Adipocyte (in vitro differentiated cells): Measurements from ENCODE around the gene DYRK4.

Experiments
- DNase-seq: peaks from one replicate; pipeline ENCODE4 v3.0.0-alpha.2; 2015; ENCODE audit warnings: low read depth
- H3K27me3 ChIP-seq: replicated peaks from 2 replicates; pipeline ENCODE4 v1.7.0; 2013; ENCODE audit warnings: mild to moderate bottlenecking, low read length, moderate library complexity; ENCODE audit not compliant: control insufficient read depth, insufficient read depth
- H3K36me3 ChIP-seq: 2 replicates; pipeline ENCODE4 v1.7.0; 2013; ENCODE audit warnings: low read length, mild to moderate bottlenecking, moderate library complexity; ENCODE audit not compliant: control insufficient read depth, insufficient read depth, severe bottlenecking
- H3K4me1 ChIP-seq: 2 replicates; pipeline ENCODE4 v1.7.0; 2013; ENCODE audit warnings: mild to moderate bottlenecking, low read length, moderate library complexity; ENCODE audit not compliant: control insufficient read depth, insufficient read depth
- H3K4me3 ChIP-seq: 2 replicates; pipeline ENCODE4 v1.7.0; 2013; ENCODE audit warnings: mild to moderate bottlenecking, low read length, moderate library complexity
- H3K9ac ChIP-seq: 2 replicates; pipeline ENCODE4 v1.7.0; 2013; ENCODE audit warnings: mild to moderate bottlenecking, low read length, moderate library complexity
- H3K9me3 ChIP-seq: 2 replicates; pipeline ENCODE4 v1.7.0; 2013; ENCODE audit warnings: mild to moderate bottlenecking, low read length, moderate library complexity; ENCODE audit not compliant: control insufficient read depth

The DYRK4 gene

DNA sequence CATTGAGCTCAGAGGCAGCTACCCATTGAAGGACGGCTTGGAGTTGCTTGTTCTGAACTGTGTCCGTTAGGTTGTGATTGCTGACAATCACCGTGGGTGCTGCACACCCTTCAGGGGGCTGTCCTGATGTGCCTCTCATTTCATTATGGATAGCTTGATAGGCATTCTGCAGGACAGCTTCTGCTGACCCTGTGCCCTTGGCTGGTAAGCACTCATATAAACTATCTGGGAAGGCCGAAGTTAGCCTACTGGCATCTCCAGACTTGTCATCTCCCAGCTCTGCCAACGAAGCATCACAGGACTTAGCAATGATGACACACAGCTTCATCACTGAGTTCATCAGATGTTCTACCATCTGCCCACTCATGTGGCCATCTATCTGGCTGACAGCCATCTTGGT is 64.5 kb downstream of the DYRK4 start:
- no peak overlapping the region for H3K9ac ChIP-seq
- DNase-seq = no peak
- peaks cover 12% of the 10 kb centered on the region for H3K27me3 ChIP-seq
- no peak overlapping the region for H3K4me3 ChIP-seq
- H3K4me1 ChIP-seq = no peaks in the 10 kb centered on the region
- H3K36me3 ChIP-seq = no peaks in the 10 kb centered on the region
- peaks cover 3% of the 10 kb centered on the region for H3K9me3 ChIP-seq

DNA sequence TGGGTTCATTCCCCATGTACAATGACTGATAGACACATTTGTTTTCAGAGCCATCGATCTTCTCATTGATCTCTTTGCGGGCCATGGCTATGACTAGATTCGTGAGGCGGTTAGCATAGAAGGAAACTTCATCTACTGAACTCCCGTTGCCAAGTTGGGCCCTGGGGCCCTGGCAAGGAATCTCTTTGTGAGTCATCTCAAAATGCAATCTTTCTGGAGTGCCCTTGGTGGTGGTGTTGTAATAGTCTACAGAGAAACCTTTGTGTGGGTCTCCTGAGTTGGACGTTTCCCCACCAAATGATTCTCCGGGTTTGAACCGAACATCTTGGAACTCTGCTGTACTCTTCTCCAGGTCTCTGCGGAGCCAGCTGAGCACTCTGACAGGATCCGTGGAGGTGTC is 66.4 kb downstream of the DYRK4 start:
- H3K9me3 ChIP-seq = peaks cover 3% of the 10 kb centered on the region
- H3K27me3 ChIP-seq = peaks cover 12% of the 10 kb centered on the region
- no peak overlapping the region for H3K4me3 ChIP-seq
- no peaks in the 10 kb centered on the region for H3K4me1 ChIP-seq
- H3K36me3 ChIP-seq = no peaks in the 10 kb centered on the region
- H3K9ac ChIP-seq = no peak overlapping the region
- no peak for DNase-seq

DNA sequence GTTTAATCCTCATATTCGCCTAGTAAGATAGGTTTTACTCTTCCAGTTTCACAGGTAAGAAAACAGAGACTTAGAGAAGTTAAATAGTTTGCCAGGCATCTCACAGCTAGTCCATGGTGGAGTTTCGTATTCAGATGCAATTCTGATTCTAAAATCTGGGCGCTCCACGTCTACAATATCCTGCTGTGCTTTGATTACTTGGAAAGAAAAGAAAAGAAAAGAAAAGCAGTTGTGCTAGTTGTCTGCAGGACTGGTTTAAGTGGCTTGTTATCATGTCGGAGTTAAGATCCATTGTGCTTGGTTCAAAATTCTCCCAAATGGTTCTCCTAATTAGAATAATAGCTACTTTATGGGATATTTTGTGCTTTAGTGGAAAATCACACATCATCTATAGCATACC is 68.3 kb downstream of the DYRK4 start:
- Histone ChIP-seq H3K36me3 (no peaks in the 10 kb centered on the region), H3K4me3 (no peak overlapping the region), H3K27me3 (peaks cover 12% of the 10 kb centered on the region), H3K4me1 (no peaks in the 10 kb centered on the region), H3K9ac (no peak overlapping the region), H3K9me3 (peaks cover 3% of the 10 kb centered on the region)
- no peak for DNase-seq

DNA sequence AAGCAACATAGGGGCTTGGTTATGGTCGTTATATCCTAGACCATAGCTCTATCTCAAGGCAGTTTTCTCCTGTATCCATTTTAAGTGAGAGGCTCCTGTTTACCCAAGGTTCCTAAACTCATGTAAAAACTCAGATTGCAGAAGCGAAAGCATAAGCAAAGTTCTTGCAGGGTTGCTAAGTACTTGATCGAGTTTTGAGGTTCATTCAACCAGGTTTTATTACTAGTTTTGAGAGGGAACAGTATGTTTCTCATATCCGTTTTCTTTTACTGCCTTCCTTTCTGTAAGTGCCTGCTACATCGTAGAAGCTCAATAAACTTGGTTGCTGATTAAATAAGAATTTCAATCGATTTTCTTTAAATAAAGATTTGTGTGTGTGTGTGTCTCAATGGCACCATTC is 81.7 kb downstream of the DYRK4 start:
- no peaks in the 10 kb centered on the region for H3K27me3 ChIP-seq
- DNase-seq = no peak
- peaks cover 6% of the 10 kb centered on the region for H3K4me1 ChIP-seq
- no peak overlapping the region for H3K9ac ChIP-seq
- no peaks in the 10 kb centered on the region for H3K36me3 ChIP-seq
- no peaks in the 10 kb centered on the region for H3K9me3 ChIP-seq
- H3K4me3 ChIP-seq = no peak overlapping the region

DNA sequence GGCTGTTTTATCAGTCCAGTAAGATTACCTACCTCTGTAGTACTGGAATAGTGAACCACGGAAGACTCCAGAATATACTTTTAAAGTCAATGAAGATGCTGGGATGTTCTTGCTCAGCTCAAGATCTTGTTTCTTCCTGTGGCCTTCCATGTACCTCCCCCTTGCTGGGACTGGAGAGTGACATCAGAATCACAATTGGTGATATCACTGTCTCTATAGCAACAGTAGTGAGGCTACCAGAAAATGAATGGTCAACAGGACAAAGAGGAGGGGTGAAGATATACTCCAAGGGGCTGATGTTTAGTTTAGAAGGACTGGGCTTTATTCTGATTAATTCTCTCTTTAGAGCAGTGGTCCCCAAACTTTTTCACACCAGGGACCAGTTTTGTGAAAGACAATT is 83.0 kb downstream of the DYRK4 start:
- H3K9me3 ChIP-seq = no peaks in the 10 kb centered on the region
- DNase-seq = no peak
- H3K36me3 ChIP-seq = no peaks in the 10 kb centered on the region
- H3K4me1 ChIP-seq = peaks cover 11% of the 10 kb centered on the region
- H3K27me3 ChIP-seq = no peaks in the 10 kb centered on the region
- H3K4me3 ChIP-seq = no peak overlapping the region
- no peak overlapping the region for H3K9ac ChIP-seq

DNA sequence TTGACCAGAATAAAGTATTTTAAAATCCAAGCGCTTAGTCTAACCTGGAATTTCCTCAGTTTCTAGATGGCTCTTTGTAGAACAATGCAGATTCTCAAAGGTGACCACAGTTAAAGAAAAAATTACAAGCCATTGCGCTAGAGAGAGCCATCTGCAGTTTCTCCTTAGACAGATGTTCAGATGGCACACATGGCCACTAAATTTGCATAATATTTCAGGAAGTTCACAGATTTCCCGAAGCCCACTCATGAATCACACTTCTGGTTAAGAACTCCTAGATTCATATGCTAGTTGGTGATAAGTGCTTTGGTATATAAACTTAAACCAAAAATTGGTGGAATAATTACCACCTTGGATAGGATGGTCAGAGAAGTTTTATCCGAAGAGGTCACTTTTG is 86.1 kb downstream of the DYRK4 start:
- H3K27me3 ChIP-seq = no peaks in the 10 kb centered on the region
- DNase-seq = no peak
- H3K36me3 ChIP-seq = no peaks in the 10 kb centered on the region
- H3K9me3 ChIP-seq = no peaks in the 10 kb centered on the region
- H3K4me3 ChIP-seq = peak overlapping the region; percentile 96
- peaks cover 18% of the 10 kb centered on the region for H3K4me1 ChIP-seq
- peak overlapping the region; percentile 95 for H3K9ac ChIP-seq

DNA sequence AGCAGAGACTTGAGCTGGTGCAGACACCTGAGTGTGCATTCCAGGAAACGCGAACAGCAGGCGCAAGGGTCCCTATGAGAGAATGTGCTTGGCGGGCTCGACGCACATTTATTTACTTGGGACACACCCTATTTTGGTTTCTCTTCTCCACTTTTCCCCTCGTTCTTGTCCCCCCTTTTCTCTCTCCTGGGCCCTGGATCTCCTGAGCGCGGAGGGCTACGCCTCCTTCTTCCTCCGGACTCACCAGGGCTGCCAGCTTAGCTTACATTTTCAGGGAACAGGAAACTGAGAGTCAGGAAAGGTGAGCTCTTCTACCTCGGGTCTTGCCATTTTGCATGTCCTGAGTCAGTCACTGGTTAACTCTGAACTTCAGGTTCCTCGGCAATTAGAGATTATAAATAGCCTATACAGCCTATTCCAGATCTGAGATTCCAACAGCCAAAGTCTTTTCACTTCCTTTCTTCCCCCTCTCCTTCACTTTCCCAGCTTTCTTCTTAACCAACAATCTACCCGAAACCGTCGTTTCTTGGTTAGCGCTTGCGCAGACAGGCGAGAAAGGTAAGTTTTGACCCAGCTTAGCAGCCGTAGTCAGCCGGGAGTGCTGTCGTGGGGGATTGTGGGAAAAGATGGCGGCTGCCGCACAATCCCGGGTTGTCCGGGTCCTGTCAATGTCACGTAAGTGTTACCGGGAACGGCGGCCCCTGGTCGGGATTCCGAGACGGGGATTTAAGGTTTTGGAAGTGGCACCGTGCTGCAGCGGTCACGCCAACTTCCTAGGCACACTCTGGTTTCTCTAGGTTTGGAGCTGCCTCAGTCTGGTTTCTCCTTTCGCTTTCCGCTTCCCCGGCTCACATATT is 86.7 kb downstream of the DYRK4 start, which contains the start of the genes AKAP3 and NDUFA9:
Gene AKAP3, minus strand, starts transcription at position 551 of the 857 bp plus-strand sequence. CDS start 10,855 bp downstream, outside the sequence.
Gene NDUFA9, plus strand, starts transcription at position 614 of the 857 bp plus-strand sequence. Its CDS starts 13 bp downstream, at position 627.
- Histone ChIP-seq H3K4me3 (peak within 1 kb of the TSS; percentile 96), H3K4me1 (peaks cover 20% of the 10 kb centered on the region), H3K27me3 (no peaks in the 10 kb centered on the region), H3K9me3 (no peaks in the 10 kb centered on the region), H3K9ac (peak within 1 kb of the TSS; percentile 95), H3K36me3 (no peaks in the 10 kb centered on the region)
- peak; percentile 88 for DNase-seq

DNA sequence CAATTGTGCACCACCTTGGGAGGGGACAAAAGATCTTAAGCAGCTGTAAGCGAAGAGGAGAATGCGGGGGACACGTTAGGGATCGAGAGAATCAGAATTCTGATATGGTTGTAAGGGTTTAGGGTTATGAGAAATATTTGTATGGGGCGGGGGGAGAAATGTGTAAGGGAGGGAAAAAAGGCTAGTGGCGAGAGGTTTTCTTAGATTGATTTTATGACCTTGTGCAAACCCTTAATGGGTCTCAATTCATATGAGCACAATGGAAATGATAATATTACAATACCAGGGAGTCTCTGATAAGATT is 87.3 kb downstream of the DYRK4 start:
- no peak for DNase-seq
- Histone ChIP-seq H3K4me3 (peak overlapping the region; percentile 96), H3K9me3 (no peaks in the 10 kb centered on the region), H3K36me3 (peaks cover 1% of the 10 kb centered on the region), H3K4me1 (peaks cover 21% of the 10 kb centered on the region), H3K27me3 (no peaks in the 10 kb centered on the region), H3K9ac (peak overlapping the region; percentile 95)

DNA sequence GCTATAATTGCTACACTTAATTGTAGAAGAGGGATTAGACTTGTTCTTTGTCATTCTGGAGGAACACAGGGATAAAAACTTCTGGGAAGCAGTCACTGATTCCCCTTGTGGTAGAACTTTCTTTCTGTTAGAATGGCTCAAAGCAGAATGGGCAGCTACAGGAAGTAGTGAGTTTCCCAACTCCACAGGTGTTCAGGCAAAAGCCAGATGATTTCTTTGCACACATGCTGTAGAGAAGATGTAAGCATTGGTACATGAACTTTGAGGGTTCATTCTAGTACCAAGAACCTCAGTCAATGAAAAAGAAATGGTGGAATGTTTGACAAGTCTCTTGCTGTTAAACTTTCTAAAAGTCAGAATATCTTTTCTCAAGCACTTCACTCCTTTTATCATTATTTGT is 91.2 kb downstream of the DYRK4 start:
- Histone ChIP-seq H3K36me3 (peaks cover 41% of the 10 kb centered on the region), H3K27me3 (no peaks in the 10 kb centered on the region), H3K9me3 (no peaks in the 10 kb centered on the region), H3K4me1 (peaks cover 16% of the 10 kb centered on the region), H3K4me3 (no peak overlapping the region), H3K9ac (no peak overlapping the region)
- no peak for DNase-seq

DNA sequence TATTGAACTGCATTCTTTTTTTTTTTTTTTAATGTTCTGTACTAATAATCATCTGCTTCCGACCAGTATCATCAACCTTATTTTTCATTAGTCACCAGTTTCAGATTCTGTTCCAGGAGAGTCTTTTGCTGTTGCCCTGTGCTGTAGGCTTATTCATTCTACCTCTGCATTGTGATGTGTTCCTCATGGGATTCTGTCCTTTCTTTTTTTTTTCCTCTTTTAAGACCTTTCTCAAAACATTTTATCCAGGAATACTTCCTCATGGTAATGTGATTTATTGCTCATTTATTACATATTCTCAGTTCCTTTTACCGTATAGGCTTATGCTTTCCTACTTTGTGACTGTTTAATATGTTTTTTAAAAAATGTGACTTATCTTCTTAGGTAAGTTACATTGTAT is 91.7 kb downstream of the DYRK4 start:
- Histone ChIP-seq H3K9me3 (no peaks in the 10 kb centered on the region), H3K36me3 (peaks cover 44% of the 10 kb centered on the region), H3K4me1 (peaks cover 16% of the 10 kb centered on the region), H3K4me3 (no peak overlapping the region), H3K27me3 (no peaks in the 10 kb centered on the region), H3K9ac (no peak overlapping the region)
- no peak for DNase-seq
